Thymus (tissue), 11 donors: ENCODE measurements around the gene MYO3A. TPM values are rescaled to one million over a fixed set of nuclear protein-coding genes. Genes with fewer than 3 reads are reported as not detected.

ENCODE experiments used
- DNase-seq, 9 donors: peaks; one replicate each; pipeline ENCODE4 v3.0.0-alpha.2; 2013; ENCODE audit warnings: low spot score in 9 of 9, low read depth in 6 of 9, missing footprints in 1 of 9
- H3K27ac ChIP-seq, 2 donors: one replicate each; pipeline ENCODE4 v1.5.1; 2013; ENCODE audit warnings: control low read depth in 1 of 2, low read depth in 1 of 2, low read length in 1 of 2, mild to moderate bottlenecking in 1 of 2, moderate library complexity in 1 of 2
- H3K27me3 ChIP-seq, 2 donors: one replicate each; pipeline ENCODE4 v1.5.1; 2013; ENCODE audit warnings: low read length in 1 of 2; ENCODE audit not compliant: control insufficient read depth in 2 of 2, insufficient read depth in 1 of 2
- H3K36me3 ChIP-seq, 2 donors: one replicate each; pipeline ENCODE4 v1.5.1; 2013; ENCODE audit warnings: low read length in 1 of 2, mild to moderate bottlenecking in 1 of 2, moderate library complexity in 1 of 2; ENCODE audit not compliant: control insufficient read depth in 2 of 2, insufficient read depth in 2 of 2
- H3K4me1 ChIP-seq, 2 donors: one replicate each; pipeline ENCODE4 v1.5.1; 2013; ENCODE audit warnings: low read length in 2 of 2; ENCODE audit not compliant: control insufficient read depth in 2 of 2, insufficient read depth in 2 of 2
- H3K4me3 ChIP-seq, 2 donors: one replicate each; pipeline ENCODE4 v1.5.1; 2013; ENCODE audit warnings: low read length in 2 of 2, control low read depth in 1 of 2, mild to moderate bottlenecking in 1 of 2
- H3K9me3 ChIP-seq, 2 donors: one replicate each; pipeline ENCODE4 v1.5.1; 2013; ENCODE audit warnings: low read length in 1 of 2, mild to moderate bottlenecking in 1 of 2; ENCODE audit not compliant: control insufficient read depth in 2 of 2, insufficient read depth in 1 of 2
- WGBS: extraction: QIAGEN DNeasy Blood & Tissue Kit; methylation state at CpG from one replicate; pipeline ENCODE4 v1.1.7; 2013; 5-methylcytosine and 5-hydroxymethylcytosine counted together
- polyA plus RNA-seq: library from polyadenylated mRNA; stranded (reverse); fragments of 200-250 nt; gene quantifications from one replicate; pipeline ENCODE4 v1.2.3, GENCODE V29; 2013
- total RNA-seq: library from RNA; stranded (reverse); fragments of 120-200 nt; gene quantifications from one replicate; pipeline ENCODE4 v1.2.4, GENCODE V29; 2013
- donor health status: healthy.

Gene MYO3A
- total and polyA plus RNA-seq, 2 donors = 1.0 to 3.0 TPM

DNA sequence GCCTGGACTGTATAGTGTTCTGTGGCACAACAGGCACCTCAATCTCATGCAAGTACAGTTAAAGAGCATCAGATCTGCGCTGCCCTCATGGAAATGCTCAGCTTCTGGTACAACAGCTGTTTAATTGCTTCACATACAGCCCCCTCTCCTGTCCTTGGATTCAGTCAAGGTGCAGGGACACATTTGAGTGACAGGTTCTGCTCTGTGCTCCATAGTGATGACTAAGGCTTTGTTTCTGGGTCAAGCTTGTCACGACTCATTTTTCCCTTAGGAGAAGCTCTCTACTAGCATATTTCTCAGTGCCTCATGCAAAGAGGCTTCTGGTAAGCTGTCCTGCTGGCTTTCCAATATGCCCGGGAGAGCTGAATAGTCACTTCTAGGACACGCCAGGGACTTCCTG, 26.8 kb upstream of the MYO3A start:
- Histone ChIP-seq H3K4me1 (no peaks in the 10 kb centered on the region), H3K36me3 (no peaks in the 10 kb centered on the region), H3K27me3 (no peaks in the 10 kb centered on the region), H3K27ac (no peak overlapping the region), H3K4me3 (no peak overlapping the region), H3K9me3 (no peaks in the 10 kb centered on the region)
- DNase-seq = no peak
- 92% methylated on average over 4 of the region's 4 CpGs for WGBS

DNA sequence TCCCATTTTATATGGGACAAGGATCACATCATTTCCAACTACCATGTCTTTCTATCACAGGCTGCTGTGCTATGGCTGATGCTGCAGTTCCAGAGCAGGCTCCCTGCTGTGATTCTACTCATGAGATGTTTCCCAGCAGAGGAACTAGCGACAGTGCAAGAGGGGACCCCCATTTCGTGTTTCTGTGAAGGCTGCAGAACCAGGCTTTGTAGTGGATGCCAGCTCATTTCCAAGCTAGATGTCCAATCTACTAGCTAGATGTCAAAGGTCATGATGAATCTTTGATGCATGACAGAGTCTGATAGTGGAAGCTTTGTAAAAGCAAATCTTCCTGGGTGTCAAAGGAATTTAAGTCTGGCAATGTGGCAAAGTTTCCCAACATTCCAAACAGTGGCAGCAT, 21.2 kb upstream of the MYO3A start:
- DNase-seq = no peak
- Histone ChIP-seq H3K27ac (no peak overlapping the region), H3K4me1 (no peaks in the 10 kb centered on the region), H3K9me3 (no peaks in the 10 kb centered on the region), H3K4me3 (no peak overlapping the region), H3K27me3 (no peaks in the 10 kb centered on the region), H3K36me3 (no peaks in the 10 kb centered on the region)
- WGBS = 41% methylated on average over 2 of the region's 2 CpGs

DNA sequence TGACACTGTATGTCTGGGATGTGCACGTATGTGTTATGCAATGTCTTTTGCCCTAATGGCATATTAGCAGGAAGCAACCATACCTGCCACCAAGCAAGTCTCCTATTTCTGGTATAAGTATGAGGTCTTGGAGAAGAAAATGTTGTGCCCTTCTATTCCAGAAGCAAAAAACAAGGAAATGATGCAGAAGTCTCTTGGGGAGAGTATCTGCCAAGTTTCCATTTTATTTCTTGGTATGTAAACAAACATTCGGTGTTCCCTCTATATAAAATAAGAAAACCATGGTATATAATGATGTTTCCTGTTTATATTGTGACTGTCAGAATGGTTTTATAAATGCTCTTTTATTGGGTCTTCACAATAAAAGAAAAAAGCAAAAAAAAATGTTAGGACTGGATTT, 19.3 kb upstream of the MYO3A start:
- Histone ChIP-seq H3K4me1 (no peaks in the 10 kb centered on the region), H3K27ac (no peak overlapping the region), H3K9me3 (no peaks in the 10 kb centered on the region), H3K4me3 (no peak overlapping the region), H3K27me3 (no peaks in the 10 kb centered on the region), H3K36me3 (no peaks in the 10 kb centered on the region)
- WGBS = 94% methylated on average over 2 of the region's 2 CpGs
- no peak for DNase-seq

DNA sequence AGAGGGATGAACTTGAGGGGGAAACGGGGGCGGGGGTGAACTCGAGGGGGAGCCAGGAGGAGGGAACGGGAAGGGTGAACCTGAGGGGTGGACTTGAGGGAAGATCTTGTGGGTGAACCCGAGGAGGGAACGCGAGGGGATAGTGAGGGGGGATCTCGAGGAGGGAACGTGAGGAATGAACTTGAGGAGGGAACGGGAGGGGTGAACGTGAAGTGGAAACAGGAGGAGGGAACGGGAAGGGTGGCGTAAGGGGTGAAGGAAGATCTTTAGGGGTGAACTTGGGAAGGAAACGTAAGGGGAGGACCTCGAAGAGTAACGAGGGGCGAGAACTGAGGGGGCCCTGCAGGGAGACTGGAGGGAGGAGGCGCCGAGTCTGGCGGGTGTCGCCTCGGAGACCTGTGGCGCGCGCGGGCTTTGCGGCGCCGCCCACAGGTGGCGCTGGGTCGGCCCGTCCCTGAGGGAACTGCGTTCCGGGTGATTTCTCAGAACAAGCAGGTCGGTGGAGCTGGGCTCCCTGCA, 651 bp downstream of the MYO3A start:
- peaks cover 0 to 1% of the 10 kb centered on the region in 2 donors for H3K9me3 ChIP-seq
- H3K4me3 ChIP-seq = peak overlapping the region; percentile 25 to 28
- DNase-seq = peak in 3 of 9 donors; percentile 2 to 13 (median 9)
- H3K4me1 ChIP-seq = no peaks in the 10 kb centered on the region
- H3K27me3 ChIP-seq = peaks cover 23 to 37% of the 10 kb centered on the region in 2 donors
- 2% methylated on average over 35 of the region's 35 CpGs for whole genome bisulfite sequencing
- no peaks in the 10 kb centered on the region for H3K36me3 ChIP-seq
- H3K27ac ChIP-seq = no peak overlapping the region

DNA sequence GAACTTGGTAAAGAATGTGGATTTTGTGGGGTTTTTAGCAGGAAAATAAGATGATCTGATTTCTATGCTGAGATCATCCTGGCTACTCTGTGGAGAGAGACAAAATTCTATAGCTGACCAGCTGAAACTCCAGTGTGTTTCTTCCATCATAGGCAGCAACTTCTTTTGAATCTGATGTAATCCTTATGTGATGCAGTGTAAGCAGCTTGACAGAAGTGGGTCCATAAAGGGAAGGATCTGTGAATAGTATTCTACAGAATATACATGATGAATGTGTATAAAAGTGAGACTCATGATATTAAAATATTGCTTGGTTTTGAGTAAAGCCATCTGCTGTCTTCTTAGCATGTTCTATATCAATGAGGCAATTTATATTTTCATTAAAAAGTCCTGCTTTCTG, 4.4 kb downstream of the MYO3A start:
- no peak for DNase-seq
- Histone ChIP-seq H3K36me3 (no peaks in the 10 kb centered on the region), H3K4me1 (no peaks in the 10 kb centered on the region), H3K4me3 (no peak overlapping the region), H3K9me3 (peaks cover 0 to 1% of the 10 kb centered on the region in 2 donors), H3K27me3 (peaks cover 22 to 28% of the 10 kb centered on the region in 2 donors), H3K27ac (no peak overlapping the region)

DNA sequence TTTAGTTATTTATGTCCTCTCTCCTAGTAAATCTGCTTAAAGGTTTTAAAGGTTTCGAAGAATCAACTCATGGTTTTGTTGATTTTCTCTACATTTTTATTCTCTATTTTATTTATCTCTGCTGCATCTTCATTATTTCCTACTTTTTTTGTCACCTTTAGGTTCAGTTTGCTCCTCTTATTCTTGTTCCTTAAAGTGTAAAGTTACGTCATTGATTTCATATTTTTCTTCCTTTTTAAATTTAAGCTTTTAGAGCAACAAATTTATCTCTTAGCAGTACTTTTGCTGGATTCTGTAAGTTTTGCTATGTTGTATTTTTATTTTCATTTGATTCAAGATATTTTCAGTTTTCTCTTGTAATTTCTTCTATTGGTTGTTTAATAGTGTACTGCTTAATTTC, 10.7 kb downstream of the MYO3A start:
- no peaks in the 10 kb centered on the region for H3K36me3 ChIP-seq
- H3K4me1 ChIP-seq = no peaks in the 10 kb centered on the region
- H3K4me3 ChIP-seq = no peak overlapping the region
- no peak overlapping the region for H3K27ac ChIP-seq
- DNase-seq = no peak
- WGBS = 97% methylated on average over 2 of the region's 2 CpGs
- no peaks in the 10 kb centered on the region for H3K9me3 ChIP-seq
- no peaks in the 10 kb centered on the region for H3K27me3 ChIP-seq

DNA sequence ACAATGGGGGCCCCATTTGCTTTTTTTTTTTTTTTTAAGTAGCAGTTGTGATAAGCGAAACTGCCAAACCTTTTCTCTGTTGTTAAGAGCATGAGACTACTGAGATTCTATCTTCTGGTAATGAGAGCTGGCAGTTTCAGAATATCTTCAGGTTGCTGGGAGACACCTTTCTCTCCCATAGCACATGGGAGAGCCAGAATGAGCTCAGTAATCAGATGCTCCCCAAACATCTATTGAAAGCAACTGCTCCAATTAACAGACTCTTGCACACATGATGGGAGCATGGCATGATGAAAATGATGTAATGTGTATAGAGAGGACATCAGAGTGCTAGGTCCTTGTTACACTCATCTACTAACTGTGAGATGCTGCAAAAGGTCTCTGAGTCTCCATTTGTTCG, 18.8 kb downstream of the MYO3A start:
- H3K36me3 ChIP-seq = no peaks in the 10 kb centered on the region
- H3K27me3 ChIP-seq = no peaks in the 10 kb centered on the region
- H3K4me1 ChIP-seq = no peaks in the 10 kb centered on the region
- whole genome bisulfite sequencing = 89% methylated on average over 2 of the region's 2 CpGs
- no peak for DNase-seq
- H3K27ac ChIP-seq = no peak overlapping the region
- H3K4me3 ChIP-seq = no peak overlapping the region
- H3K9me3 ChIP-seq = no peaks in the 10 kb centered on the region

DNA sequence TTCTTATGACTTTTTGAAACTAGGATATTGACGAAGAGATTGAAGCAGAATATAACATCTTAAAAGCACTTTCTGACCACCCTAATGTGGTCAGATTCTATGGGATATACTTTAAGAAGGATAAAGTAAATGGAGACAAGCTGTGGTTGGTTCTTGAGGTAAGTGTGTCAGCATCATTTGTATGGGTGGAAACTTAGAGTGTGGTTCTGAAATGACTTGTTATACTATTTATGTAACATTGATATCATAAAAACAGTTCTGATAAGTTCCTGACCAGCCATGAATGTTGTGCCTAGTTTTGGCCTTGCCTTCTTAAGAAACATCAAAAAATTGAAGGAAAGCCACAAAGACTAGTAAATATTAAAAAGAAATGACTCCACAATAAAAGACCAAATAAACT, 20.8 kb downstream of the MYO3A start:
- Histone ChIP-seq H3K4me3 (no peak overlapping the region), H3K9me3 (no peaks in the 10 kb centered on the region), H3K4me1 (no peaks in the 10 kb centered on the region), H3K27ac (no peak overlapping the region), H3K36me3 (no peaks in the 10 kb centered on the region), H3K27me3 (no peaks in the 10 kb centered on the region)
- 98% methylated on average over 1 of the region's 1 CpG for WGBS
- no peak for DNase-seq

DNA sequence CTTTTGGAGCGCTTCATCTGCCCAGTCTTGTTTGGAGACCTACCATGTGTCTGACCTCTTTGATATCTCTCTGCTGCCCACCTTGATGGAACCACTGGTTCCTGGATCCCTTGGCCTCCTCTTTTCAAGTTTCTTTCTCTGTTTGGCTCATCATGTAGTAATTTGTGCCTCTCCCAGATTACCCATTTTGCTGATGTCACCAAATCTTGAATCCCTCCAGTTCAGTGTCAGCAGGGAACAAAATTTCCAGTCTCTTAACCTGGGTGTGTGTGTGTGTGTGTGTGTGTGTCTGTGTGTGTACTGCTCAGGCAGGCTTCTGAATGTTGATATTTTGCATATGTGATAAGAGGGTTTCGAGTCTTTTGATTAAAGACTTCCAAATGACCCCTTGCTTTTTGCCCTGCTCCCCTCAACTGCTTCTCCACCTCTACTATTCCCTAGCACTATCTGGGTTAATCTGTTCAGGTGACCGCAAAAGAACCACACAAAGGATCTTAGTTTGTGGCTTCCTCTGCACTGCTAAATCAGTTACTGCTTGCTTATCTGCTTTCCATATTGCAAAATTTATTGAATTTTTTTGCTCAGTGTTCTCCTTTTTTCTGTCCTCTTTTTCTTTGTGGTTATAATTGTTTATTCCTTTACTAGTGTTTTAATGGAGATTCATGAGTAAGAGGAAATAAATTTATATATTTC, 25.7 kb downstream of the MYO3A start:
- 58% methylated on average over 3 of the region's 3 CpGs for WGBS
- Histone ChIP-seq H3K4me3 (no peak overlapping the region), H3K9me3 (no peaks in the 10 kb centered on the region), H3K27ac (no peak overlapping the region), H3K36me3 (no peaks in the 10 kb centered on the region), H3K27me3 (no peaks in the 10 kb centered on the region), H3K4me1 (no peaks in the 10 kb centered on the region)
- no peak for DNase-seq
